Right lobe of liver (tissue), 4 donors: ENCODE measurements around the gene C1QTNF2.

Source experiments
- CTCF ChIP-seq, 4 donors: fragments of 200-600 bp in 3 of 4; fragments of 450-650 bp in 1 of 4; IDR thresholded peaks; one replicate each; pipeline versions ENCODE4 v1.5.1 to v1.8.0; 2016 to 2022; ENCODE audit warnings: antibody characterized with exemption in 4 of 4, mild to moderate bottlenecking in 2 of 4
- POLR2A ChIP-seq: fragments of 450-650 bp; IDR thresholded peaks from one replicate; pipeline ENCODE4 v1.6.1; 2017; ENCODE audit warnings: antibody characterized with exemption, mild to moderate bottlenecking
- donor health status: DM: no; HTN: no; CAD: no.
- donor health status: DM: no; HTN: no; CAD: no.
- donor health status: DM: no; HTN: yes; CAD: no.

- no peak for TF ChIP-seq POLR2A
- no peak for TF ChIP-seq CTCF (IDR thresholded peaks at IDR 0.05)
These were observed 13.0 kb downstream of the C1QTNF2 start for GRCh38 chr5:160357394-160357793.
